DND-41 (cell line): Measurements from ENCODE around the gene SMG7.

Source experiments
- ATAC-seq: fragments of 200-7000 bp; cut with Tn5 transposase; 3 replicates; pipeline ENCODE4 v1.9.1; 2021; ENCODE audit warnings: low read depth; ENCODE audit not compliant: insufficient read depth
- DNase-seq: peaks from one replicate; pipeline ENCODE4 v3.0.0-alpha.2; 2020
- H2AFZ ChIP-seq: 2 replicates; pipeline ENCODE4 v1.6.0; 2012; ENCODE audit warnings: low read depth, low read length
- H3K27ac ChIP-seq: 2 replicates; pipeline ENCODE4 v1.5.1; 2012; ENCODE audit warnings: low read length, inconsistent platforms
- H3K27me3 ChIP-seq: fragments of 200-600 bp; sonication (generic); 2 replicates; pipeline ENCODE4 v1.6.0; 2012; ENCODE audit warnings: low read length, mild to moderate bottlenecking, inconsistent platforms; ENCODE audit not compliant: insufficient read depth, poor library complexity
- H3K36me3 ChIP-seq: 2 replicates; pipeline ENCODE4 v1.5.1; 2012; ENCODE audit warnings: low read length, inconsistent platforms; ENCODE audit not compliant: insufficient read depth
- H3K4me1 ChIP-seq: 2 replicates; pipeline ENCODE4 v1.5.1; 2012; ENCODE audit warnings: mild to moderate bottlenecking, low read length; ENCODE audit not compliant: insufficient read depth
- H3K4me2 ChIP-seq: 2 replicates; pipeline ENCODE4 v1.6.0; 2012; ENCODE audit warnings: mild to moderate bottlenecking, moderate library complexity, low read length, inconsistent platforms; ENCODE audit not compliant: insufficient read depth
- H3K4me3 ChIP-seq, 2 experiments: fragments of 200-600 bp in 1 of 2; shearing (Covaris generic) in 1 of 2; 2 replicates each; pipeline ENCODE4 v1.5.1; 2012 to 2016; ENCODE audit warnings: inconsistent platforms in 2 of 2, low read length in 2 of 2, mild to moderate bottlenecking in 2 of 2, low read depth in 1 of 2, moderate library complexity in 1 of 2
- H3K79me2 ChIP-seq: 2 replicates; pipeline ENCODE4 v1.6.0; 2012; ENCODE audit warnings: low read length, inconsistent platforms; ENCODE audit not compliant: insufficient read depth
- H3K9ac ChIP-seq: 2 replicates; pipeline ENCODE4 v1.6.0; 2012; ENCODE audit warnings: low read depth, mild to moderate bottlenecking, inconsistent platforms, low read length, moderate library complexity
- H3K9me3 ChIP-seq: 2 replicates; pipeline ENCODE4 v1.5.1; 2012; ENCODE audit warnings: low read length, moderate library complexity, mild to moderate bottlenecking, inconsistent platforms; ENCODE audit not compliant: insufficient read depth, severe bottlenecking
- H4K20me1 ChIP-seq: 2 replicates; pipeline ENCODE4 v1.6.0; 2012; ENCODE audit warnings: low read length; ENCODE audit not compliant: insufficient read depth
- CTCF ChIP-seq: IDR thresholded peaks from 2 replicates; pipeline ENCODE4 v1.5.1; 2012; ENCODE audit warnings: borderline replicate concordance, low read length, moderate library complexity, mild to moderate bottlenecking; ENCODE audit not compliant: poor library complexity, severe bottlenecking; ENCODE audit errors: extremely low read depth
- EZH2 ChIP-seq: IDR thresholded peaks from 3 replicates; pipeline ENCODE4 v1.6.1; 2012; ENCODE audit warnings: borderline replicate concordance, low read depth, mild to moderate bottlenecking, moderate library complexity, low read length, inconsistent platforms; ENCODE audit not compliant: severe bottlenecking

The SMG7 gene

DNA sequence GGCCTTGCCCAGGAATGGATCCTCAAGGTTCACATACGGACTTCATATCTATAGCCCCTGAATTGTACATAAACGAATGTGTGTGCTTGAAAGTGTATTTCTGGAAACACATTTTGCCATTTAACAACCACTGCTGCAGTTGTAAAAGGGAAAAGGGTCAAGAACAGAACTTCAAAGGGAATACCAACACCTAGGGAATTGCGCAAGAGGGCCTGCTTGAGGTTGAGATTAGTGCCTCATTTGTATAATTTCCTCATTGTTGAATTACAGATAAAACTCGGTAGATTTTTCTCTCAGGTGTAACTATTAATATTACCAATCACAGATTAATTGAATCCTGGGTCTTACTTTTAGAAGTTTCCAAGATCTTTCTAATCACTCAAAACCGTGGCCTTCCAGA lies 111.8 kb downstream of the SMG7 start:
- no peak overlapping the region for H3K27ac ChIP-seq
- no peak for ATAC-seq

DNA sequence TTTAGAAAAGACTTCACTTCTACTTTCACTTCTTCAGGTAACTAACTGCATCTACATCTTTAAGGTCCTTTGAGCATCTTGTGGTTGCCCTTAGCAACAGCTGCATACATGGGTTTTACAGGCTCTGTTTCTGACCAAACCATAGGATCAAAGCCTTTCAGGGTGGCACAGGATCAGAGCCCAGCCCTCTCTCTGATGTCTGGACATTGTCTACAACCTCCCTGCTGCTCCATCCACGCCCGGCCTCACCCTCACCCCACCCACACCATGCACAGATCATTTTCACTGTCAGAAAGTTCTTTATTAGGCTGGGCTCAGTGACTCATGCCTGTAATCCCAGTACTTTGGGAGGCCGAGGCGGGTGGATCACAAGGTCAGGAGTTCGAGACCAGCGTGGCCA lies 112.7 kb downstream of the SMG7 start:
- Histone ChIP-seq H3K4me3 (no peak overlapping the region), H4K20me1 (no peaks in the 10 kb centered on the region)
- DNase-seq, result no peak

More for the DNA sequence above, 111.8 kb downstream of the SMG7 start:
- Histone ChIP-seq H3K79me2 (no peaks in the 10 kb centered on the region), H3K4me1 (peaks cover 17% of the 10 kb centered on the region), H4K20me1 (no peaks in the 10 kb centered on the region), H3K9me3 (no peaks in the 10 kb centered on the region), H3K4me2 (no peak overlapping the region), H3K27me3 (no peaks in the 10 kb centered on the region), H3K4me3 (no peak overlapping the region), H2AFZ (no peak overlapping the region), H3K36me3 (no peaks in the 10 kb centered on the region), H3K9ac (no peak overlapping the region)
- no peak for DNase-seq
- no peak for TF ChIP-seq CTCF
- no peak for TF ChIP-seq EZH2

DNA sequence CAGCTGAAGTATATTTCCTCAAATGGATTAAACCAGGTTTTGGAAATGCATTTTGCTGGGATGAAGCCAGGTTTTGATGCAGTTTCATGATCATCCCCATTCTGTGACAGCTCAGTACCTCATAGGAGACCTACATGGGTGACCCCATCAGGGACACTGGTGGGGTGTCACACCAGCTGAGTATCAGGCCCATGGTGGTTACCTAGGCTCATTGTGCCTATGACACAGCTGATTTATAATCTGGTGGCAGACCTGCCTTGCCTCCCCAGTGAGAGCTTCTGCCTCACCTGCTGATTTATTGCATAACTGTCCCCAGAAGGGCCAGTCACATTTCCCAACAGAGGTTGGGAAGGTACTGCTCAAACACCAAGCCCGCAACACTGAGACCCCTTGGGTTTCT lies 114.2 kb downstream of the SMG7 start:
- no peaks in the 10 kb centered on the region for H3K27me3 ChIP-seq
- H3K9ac ChIP-seq, result no peak overlapping the region
- no peaks in the 10 kb centered on the region for H3K9me3 ChIP-seq
- no peak overlapping the region for H3K4me2 ChIP-seq
- DNase-seq, result no peak
- no peaks in the 10 kb centered on the region for H3K4me1 ChIP-seq
- H3K4me3 ChIP-seq, result no peak overlapping the region
- H3K79me2 ChIP-seq, result no peaks in the 10 kb centered on the region
- H4K20me1 ChIP-seq, result no peaks in the 10 kb centered on the region
- H3K27ac ChIP-seq, result no peak overlapping the region
- ATAC-seq, result no peak
- TF ChIP-seq EZH2 (no peak), CTCF (no peak)
- H3K36me3 ChIP-seq, result no peaks in the 10 kb centered on the region
- no peak overlapping the region for H2AFZ ChIP-seq

More for the DNA sequence above, 112.7 kb downstream of the SMG7 start:
- Histone ChIP-seq H3K27me3 (no peaks in the 10 kb centered on the region), H3K9ac (no peak overlapping the region), H3K27ac (no peak overlapping the region), H3K4me2 (no peak overlapping the region), H2AFZ (no peak overlapping the region), H3K79me2 (no peaks in the 10 kb centered on the region), H3K9me3 (no peaks in the 10 kb centered on the region), H3K36me3 (no peaks in the 10 kb centered on the region), H3K4me1 (peaks cover 12% of the 10 kb centered on the region)
- no peak for ATAC-seq
- TF ChIP-seq CTCF (no peak), EZH2 (no peak)

GRCh38 chr1:183586926-183587325 lies 114.6 kb downstream of the SMG7 start:
- Histone ChIP-seq H3K9me3 (no peaks in the 10 kb centered on the region), H3K79me2 (no peaks in the 10 kb centered on the region), H3K27ac (no peak overlapping the region), H3K4me2 (no peak overlapping the region), H3K36me3 (no peaks in the 10 kb centered on the region), H4K20me1 (no peaks in the 10 kb centered on the region), H3K27me3 (no peaks in the 10 kb centered on the region), H3K4me3 (no peak overlapping the region), H3K9ac (no peak overlapping the region), H3K4me1 (no peaks in the 10 kb centered on the region), H2AFZ (no peak overlapping the region)
- no peak for DNase-seq
- no peak for ATAC-seq
- TF ChIP-seq EZH2 (no peak), CTCF (no peak)
